ENCODE data around the gene ERRFI1.
"Not testable (repeated sequence)": the region's sequence is repeated elsewhere in the genome, so short reads cannot be mapped to it uniquely, and the experiment has no call there.

Gene ERRFI1, protein sequence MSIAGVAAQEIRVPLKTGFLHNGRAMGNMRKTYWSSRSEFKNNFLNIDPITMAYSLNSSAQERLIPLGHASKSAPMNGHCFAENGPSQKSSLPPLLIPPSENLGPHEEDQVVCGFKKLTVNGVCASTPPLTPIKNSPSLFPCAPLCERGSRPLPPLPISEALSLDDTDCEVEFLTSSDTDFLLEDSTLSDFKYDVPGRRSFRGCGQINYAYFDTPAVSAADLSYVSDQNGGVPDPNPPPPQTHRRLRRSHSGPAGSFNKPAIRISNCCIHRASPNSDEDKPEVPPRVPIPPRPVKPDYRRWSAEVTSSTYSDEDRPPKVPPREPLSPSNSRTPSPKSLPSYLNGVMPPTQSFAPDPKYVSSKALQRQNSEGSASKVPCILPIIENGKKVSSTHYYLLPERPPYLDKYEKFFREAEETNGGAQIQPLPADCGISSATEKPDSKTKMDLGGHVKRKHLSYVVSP

DNA sequence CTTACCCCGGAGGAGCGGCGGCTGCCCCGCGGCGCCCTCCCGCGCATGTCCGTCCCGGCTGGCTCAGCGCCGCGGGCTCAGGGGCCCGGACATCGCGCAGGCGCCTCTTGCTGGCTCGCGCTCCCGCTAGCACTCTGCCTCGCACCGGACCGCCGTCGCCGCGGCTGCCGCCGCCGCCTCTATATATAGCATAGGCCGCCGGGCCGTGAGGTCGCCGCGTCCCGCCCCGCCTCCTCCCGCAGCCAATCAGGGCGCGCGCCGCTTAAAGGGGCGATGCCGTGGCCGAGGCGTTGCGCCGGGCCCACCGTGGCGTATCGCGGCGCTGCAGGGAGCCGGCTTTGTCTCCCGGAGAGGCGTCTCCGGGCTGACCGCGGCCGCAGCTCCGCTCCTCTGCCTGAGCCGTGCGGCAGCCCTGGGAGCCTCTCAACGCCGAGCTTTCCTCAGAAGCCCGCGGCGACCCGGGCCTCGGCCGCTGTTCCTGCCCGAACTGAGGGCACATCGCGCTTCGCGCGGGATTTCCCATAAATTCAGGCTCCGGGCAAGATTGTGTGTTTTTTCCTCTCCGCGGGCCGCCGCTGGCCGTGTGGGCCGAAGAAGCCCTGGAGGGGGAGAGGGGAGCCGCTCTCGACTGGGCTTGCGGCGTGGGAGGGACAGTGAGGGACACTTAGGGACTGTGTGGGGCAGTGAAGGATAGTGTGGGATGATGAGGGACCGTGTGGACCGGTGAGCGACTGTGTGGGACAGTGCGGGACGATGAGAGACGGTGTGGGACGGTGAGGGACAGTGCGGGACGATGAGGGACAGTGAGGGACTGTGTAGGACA, at the start of gene ERRFI1:
ERRFI1 (minus strand) TSS at position 157 of the 823 bp plus-strand sequence. CDS start 10,690 bp downstream, outside the sequence.
- Histone ChIP-seq H3K9ac (ENCODE audit: low read length) (peak within 1 kb of the TSS; percentile 97), H3K4me3 (ENCODE audit: low read length) (peak within 1 kb of the TSS; percentile 95), H3K9me3 (ENCODE audit: control insufficient read depth, low read length) (no peaks in the 10 kb centered on the region), H3K4me1 (ENCODE audit: control insufficient read depth, insufficient read depth, low read length) (peaks cover 47% of the 10 kb centered on the region), H3K27me3 (ENCODE audit: control insufficient read depth, insufficient read depth, low read length) (no peaks in the 10 kb centered on the region), H3K36me3 (ENCODE audit: control insufficient read depth, insufficient read depth, low read length) (no peaks in the 10 kb centered on the region)

GRCh38 chr1:8075511-8076051, 49.5 kb upstream of the ERRFI1 start:
- Histone ChIP-seq H3K27me3 (ENCODE audit: control insufficient read depth, insufficient read depth, low read length) (no peaks in the 10 kb centered on the region), H3K4me3 (ENCODE audit: low read length) (no peak overlapping the region), H3K4me1 (ENCODE audit: control insufficient read depth, insufficient read depth, low read length) (peaks cover 60% of the 10 kb centered on the region), H3K9me3 (ENCODE audit: control insufficient read depth, low read length) (no peaks in the 10 kb centered on the region), H3K36me3 (ENCODE audit: control insufficient read depth, insufficient read depth, low read length) (no peaks in the 10 kb centered on the region), H3K9ac (ENCODE audit: low read length) (peak overlapping the region; percentile 35)

GRCh38 chr1:8073112-8073855, 47.2 kb upstream of the ERRFI1 start:
- no peaks in the 10 kb centered on the region for H3K9me3 ChIP-seq (ENCODE audit: control insufficient read depth, low read length)

GRCh38 chr1:8070381-8070811, 44.3 kb upstream of the ERRFI1 start:
- Histone ChIP-seq H3K9ac (ENCODE audit: low read length) (peak overlapping the region; percentile 72), H3K36me3 (ENCODE audit: control insufficient read depth, insufficient read depth, low read length) (no peaks in the 10 kb centered on the region), H3K27me3 (ENCODE audit: control insufficient read depth, insufficient read depth, low read length) (no peaks in the 10 kb centered on the region), H3K9me3 (ENCODE audit: control insufficient read depth, low read length) (no peaks in the 10 kb centered on the region), H3K4me3 (ENCODE audit: low read length) (no peak overlapping the region), H3K4me1 (ENCODE audit: control insufficient read depth, insufficient read depth, low read length) (peaks cover 37% of the 10 kb centered on the region)

More at GRCh38 chr1:8073112-8073855, 47.2 kb upstream of the ERRFI1 start:
- Histone ChIP-seq H3K4me3 (ENCODE audit: low read length) (no peak overlapping the region), H3K36me3 (ENCODE audit: control insufficient read depth, insufficient read depth, low read length) (no peaks in the 10 kb centered on the region), H3K4me1 (ENCODE audit: control insufficient read depth, insufficient read depth, low read length) (peaks cover 66% of the 10 kb centered on the region), H3K9ac (ENCODE audit: low read length) (no peak overlapping the region), H3K27me3 (ENCODE audit: control insufficient read depth, insufficient read depth, low read length) (no peaks in the 10 kb centered on the region)

- peaks cover 31% of the 10 kb centered on the region for H3K4me1 ChIP-seq (ENCODE audit: control insufficient read depth, insufficient read depth, low read length)
- H3K36me3 ChIP-seq (ENCODE audit: control insufficient read depth, insufficient read depth, low read length); H3K4me3 ChIP-seq (ENCODE audit: low read length); H3K9me3 ChIP-seq (ENCODE audit: control insufficient read depth, low read length); H3K27me3 ChIP-seq (ENCODE audit: control insufficient read depth, insufficient read depth, low read length): not testable (repeated sequence)
- peak overlapping the region; percentile 72 for H3K9ac ChIP-seq (ENCODE audit: low read length)
Measured at GRCh38 chr1:8069614-8070320, 43.7 kb upstream of the ERRFI1 start.

DNA sequence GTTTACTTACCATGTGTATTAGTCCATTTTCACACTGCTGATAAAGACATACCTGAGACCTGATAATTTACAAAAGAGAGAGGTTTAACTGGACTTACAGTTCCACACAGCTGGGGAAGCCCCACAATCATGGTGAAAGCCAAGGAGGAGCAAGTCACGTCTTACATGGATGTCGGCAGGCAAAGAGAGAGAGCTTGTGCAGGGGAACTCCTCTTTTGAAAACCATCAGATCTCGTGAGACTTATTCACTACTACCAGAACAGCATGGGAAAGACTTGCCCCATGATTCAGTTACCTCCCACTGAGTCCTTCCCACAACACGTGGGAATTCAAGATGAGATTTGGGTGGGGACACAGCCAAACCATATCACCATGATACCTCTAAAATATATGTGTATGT, 39.3 kb upstream of the ERRFI1 start:
- Histone ChIP-seq H3K9ac (ENCODE audit: low read length) (no peak overlapping the region), H3K27me3 (ENCODE audit: control insufficient read depth, insufficient read depth, low read length) (no peaks in the 10 kb centered on the region), H3K4me1 (ENCODE audit: control insufficient read depth, insufficient read depth, low read length) (peaks cover 25% of the 10 kb centered on the region), H3K4me3 (ENCODE audit: low read length) (no peak overlapping the region), H3K36me3 (ENCODE audit: control insufficient read depth, insufficient read depth, low read length) (no peaks in the 10 kb centered on the region), H3K9me3 (ENCODE audit: control insufficient read depth, low read length) (no peaks in the 10 kb centered on the region)

- no peak overlapping the region for H3K9ac ChIP-seq (ENCODE audit: low read length)
- H3K36me3 ChIP-seq (ENCODE audit: control insufficient read depth, insufficient read depth, low read length): no peaks in the 10 kb centered on the region
- peaks cover 30% of the 10 kb centered on the region for H3K4me1 ChIP-seq (ENCODE audit: control insufficient read depth, insufficient read depth, low read length)
- no peaks in the 10 kb centered on the region for H3K27me3 ChIP-seq (ENCODE audit: control insufficient read depth, insufficient read depth, low read length)
- H3K4me3 ChIP-seq (ENCODE audit: low read length): no peak overlapping the region
- no peaks in the 10 kb centered on the region for H3K9me3 ChIP-seq (ENCODE audit: control insufficient read depth, low read length)
Measured at GRCh38 chr1:8063298-8064036, 37.4 kb upstream of the ERRFI1 start.

- Histone ChIP-seq H3K36me3 (ENCODE audit: control insufficient read depth, insufficient read depth, low read length) (no peaks in the 10 kb centered on the region), H3K4me3 (ENCODE audit: low read length) (no peak overlapping the region), H3K9ac (ENCODE audit: low read length) (no peak overlapping the region), H3K27me3 (ENCODE audit: control insufficient read depth, insufficient read depth, low read length) (no peaks in the 10 kb centered on the region), H3K4me1 (ENCODE audit: control insufficient read depth, insufficient read depth, low read length) (peaks cover 36% of the 10 kb centered on the region), H3K9me3 (ENCODE audit: control insufficient read depth, low read length) (no peaks in the 10 kb centered on the region)
Measured at GRCh38 chr1:8062861-8063260, 36.8 kb upstream of the ERRFI1 start.

DNA sequence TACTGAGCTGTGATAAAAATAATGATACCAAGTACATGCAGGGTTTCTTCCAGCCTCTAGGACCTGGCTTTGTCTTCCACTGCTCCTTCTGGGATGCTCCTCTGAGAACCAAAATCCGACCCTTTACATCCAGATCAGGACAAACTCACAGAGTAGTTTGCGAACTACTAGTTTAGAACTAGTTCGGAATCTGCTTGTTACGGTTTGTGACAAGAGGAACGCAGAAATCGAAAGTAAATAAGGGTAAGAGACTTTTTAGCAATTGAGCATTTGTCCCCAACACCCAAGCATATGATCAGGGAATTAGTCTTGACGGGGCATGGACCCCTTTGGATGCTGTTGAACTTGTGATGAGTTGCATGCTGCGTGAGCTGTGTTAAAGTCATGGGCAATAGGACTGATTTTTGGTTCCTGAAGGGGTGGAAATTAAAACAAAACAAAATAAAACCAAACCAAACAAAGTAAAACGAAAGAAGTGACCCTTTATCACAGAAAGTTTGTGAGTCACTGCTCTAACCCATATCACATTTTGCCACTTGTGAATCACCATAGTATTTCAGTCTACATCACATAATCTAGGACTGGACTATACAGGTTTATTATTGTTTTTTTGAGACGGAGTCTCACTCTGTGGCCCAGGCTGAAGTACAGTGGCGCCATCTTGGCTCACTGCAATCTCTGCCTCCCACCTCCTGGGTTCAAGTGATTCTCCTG, 35.7 kb upstream of the ERRFI1 start:
- H3K36me3 ChIP-seq (ENCODE audit: control insufficient read depth, insufficient read depth, low read length): no peaks in the 10 kb centered on the region
- H3K4me3 ChIP-seq (ENCODE audit: low read length): peak overlapping the region; percentile 56
- H3K9ac ChIP-seq (ENCODE audit: low read length): peak overlapping the region; percentile 69
- no peaks in the 10 kb centered on the region for H3K27me3 ChIP-seq (ENCODE audit: control insufficient read depth, insufficient read depth, low read length)
- peaks cover 36% of the 10 kb centered on the region for H3K4me1 ChIP-seq (ENCODE audit: control insufficient read depth, insufficient read depth, low read length)
- no peaks in the 10 kb centered on the region for H3K9me3 ChIP-seq (ENCODE audit: control insufficient read depth, low read length)

DNA sequence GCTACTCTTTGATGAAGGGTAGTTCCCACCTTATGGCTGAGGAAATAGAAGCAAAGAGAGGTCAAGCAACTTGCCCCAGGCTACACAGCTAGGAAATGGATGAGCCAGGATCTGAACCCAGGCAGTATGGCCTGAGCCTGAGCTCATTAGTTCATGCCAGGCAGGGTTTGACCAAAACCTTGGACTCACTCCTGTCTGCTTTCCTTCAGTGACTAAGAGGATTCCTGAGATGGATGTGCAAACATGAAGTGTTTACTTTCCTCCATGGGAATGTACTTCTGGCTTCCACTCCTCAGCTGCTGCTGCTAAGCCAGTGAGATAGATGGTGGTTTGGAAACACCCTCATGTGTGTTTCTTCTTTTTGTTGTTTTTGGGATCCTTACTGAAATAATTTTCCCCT, 35.1 kb upstream of the ERRFI1 start:
- no peaks in the 10 kb centered on the region for H3K9me3 ChIP-seq (ENCODE audit: control insufficient read depth, low read length)
- peak overlapping the region; percentile 56 for H3K4me3 ChIP-seq (ENCODE audit: low read length)
- no peaks in the 10 kb centered on the region for H3K27me3 ChIP-seq (ENCODE audit: control insufficient read depth, insufficient read depth, low read length)
- H3K4me1 ChIP-seq (ENCODE audit: control insufficient read depth, insufficient read depth, low read length): peaks cover 36% of the 10 kb centered on the region
- H3K36me3 ChIP-seq (ENCODE audit: control insufficient read depth, insufficient read depth, low read length): no peaks in the 10 kb centered on the region
- H3K9ac ChIP-seq (ENCODE audit: low read length): peak overlapping the region; percentile 69

Data from mucosa of stomach (tissue), 1 donor.